HG02571 (cell line): ENCODE data around the gene GRK4.
"Not testable (repeated sequence)": the region's sequence is repeated elsewhere in the genome, so short reads cannot be mapped to it uniquely, and the experiment has no call there.

Experiments used
- ATAC-seq: cut with Tn5 transposase; IDR thresholded peaks from one replicate; pipeline ENCODE4 v1.9.1; 2021; ENCODE audit warnings: mild to moderate bottlenecking, moderate library complexity; ENCODE audit not compliant: unreplicated experiment

Gene GRK4

DNA sequence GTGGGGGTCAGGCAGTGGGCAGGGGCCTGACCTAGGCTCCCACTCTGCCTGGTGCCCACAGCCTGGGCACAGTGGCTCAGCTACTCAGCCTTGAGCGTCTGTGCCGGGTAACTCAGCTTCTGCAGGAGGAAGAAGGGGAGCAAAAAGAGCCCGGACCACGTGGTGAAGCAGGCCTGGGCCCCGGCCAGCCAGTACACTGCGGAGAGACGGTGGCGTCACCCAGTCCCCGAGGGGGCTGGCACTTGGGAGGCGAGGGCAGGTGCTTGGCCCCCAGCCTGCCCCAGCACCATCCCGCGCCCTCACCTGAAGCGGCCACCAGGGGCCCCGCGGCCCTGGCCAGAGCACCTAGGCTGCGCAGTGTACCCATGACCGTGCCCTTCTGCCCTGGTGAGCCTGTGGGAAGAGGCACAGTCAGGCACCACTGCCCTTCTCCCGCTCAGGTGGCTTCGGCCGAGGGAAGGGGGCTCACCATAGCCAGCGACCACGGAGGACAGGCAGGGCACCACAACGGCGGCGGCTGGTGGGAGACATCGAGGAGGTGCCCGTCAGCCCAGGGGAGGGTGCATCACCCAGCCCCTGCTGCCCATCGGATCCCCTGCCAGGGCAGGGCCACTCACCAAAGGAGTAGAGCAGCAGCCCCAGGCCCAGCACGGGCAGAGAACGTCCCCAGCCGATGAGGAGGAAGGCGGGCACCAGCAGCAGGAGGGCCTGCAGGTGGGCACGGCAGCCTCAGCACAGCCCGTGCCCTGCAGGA is 32.4 kb upstream of the GRK4 start:
- ATAC-seq = no peak

DNA sequence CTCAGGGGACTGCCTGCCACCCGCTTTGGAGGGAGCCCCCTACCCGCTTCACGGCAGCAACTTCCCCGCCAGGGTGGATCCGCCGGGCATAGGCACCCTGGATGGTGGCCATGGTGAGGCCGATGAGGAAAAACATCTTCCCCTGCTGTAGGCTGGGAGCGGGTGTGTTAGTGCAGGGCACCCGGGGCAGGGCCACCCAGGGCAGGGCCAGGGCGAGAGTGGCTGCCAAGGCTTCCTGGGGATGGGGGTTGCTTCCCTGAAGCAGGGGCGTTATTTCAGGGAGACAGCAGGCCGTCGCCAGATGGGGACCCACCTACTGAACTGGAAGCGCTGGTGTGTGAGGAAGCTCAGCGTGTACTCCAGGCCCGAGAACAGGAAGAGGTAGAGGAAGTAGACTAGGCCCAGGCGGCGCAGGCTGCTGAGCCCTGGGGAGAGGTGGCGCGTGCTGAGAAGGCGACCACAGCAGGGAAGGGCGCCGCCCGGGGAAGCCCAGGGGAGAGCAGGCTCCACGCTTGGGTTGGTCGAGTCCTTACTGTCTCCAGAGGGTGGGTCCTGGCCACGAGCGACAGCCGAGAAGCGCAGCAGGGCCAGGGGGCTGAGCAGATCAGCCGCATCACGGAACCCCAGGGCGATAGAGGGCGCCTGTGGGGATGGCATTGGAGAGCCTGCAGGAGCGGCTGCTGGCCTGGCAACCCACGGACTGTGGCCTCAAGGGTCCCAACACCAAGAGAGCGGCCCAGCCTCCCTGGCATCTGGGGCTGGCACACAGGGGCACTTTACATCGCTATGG is 31.7 kb upstream of the GRK4 start:
- ATAC-seq = no peak

DNA sequence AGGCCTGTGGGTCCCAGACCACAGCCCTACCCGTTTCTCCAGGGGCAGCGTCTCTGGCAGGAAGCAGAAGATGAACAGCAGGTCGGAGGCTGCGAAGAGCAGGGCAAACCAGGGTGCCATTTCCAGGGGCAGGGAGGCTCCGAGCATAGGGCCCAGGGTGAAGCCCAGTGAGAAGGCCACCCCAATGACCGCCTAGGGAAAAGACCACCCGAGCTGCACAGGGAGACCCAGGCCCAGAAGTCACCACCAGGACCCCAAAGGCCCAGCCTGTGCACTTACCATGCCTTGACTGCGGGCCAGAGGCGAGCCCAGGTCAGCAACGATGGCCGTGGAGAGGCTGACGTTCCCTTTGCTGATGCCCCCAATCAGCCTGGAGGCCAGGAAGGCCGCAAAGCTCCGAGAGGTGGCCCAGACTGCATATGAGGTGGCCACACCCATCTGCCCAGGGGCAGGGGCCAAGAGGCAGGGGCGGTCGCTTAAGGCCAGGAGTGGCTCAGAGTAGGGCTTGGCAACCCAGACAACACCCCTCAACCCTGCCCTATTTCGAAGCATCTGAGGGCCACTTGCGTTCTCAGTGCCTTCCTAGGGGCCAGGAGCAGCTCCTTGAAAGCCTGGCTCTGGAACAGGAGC is 30.9 kb upstream of the GRK4 start:
- no peak for ATAC-seq

DNA sequence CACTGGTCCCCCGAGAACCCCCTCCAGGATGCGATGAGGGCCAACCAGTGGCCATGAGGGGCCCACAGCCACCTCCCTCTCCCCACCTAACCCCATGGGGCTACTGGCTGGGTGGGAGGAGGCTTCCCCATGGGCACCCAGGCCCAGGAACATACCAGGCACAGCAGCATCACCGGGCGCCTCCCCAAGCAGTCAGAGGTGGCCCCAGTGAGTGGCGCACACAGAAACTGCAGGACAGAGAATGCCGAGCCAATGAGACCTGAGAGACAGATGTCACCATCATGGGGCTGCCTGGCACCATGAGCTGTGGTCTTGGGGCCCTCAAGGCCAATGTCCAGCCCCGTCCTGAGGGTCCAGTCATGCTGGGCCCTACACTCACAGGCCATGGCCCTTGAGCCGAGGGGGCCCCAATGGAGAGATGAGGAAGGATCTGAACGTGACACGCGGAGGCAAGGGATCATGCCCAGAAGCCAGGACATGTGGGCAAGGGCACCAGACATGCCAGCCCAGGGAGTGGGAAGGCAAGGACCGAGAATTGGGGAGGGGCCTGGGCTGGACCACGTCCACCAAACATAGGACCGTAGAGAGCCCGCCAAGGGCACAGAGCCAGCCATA is 30.3 kb upstream of the GRK4 start:
- ATAC-seq = no peak

- no peak for ATAC-seq
Measured at GRCh38 chr4:2933566-2934076, 29.8 kb upstream of the GRK4 start.

GRCh38 chr4:2934077-2934812 is 29.1 kb upstream of the GRK4 start:
- no peak for ATAC-seq

DNA sequence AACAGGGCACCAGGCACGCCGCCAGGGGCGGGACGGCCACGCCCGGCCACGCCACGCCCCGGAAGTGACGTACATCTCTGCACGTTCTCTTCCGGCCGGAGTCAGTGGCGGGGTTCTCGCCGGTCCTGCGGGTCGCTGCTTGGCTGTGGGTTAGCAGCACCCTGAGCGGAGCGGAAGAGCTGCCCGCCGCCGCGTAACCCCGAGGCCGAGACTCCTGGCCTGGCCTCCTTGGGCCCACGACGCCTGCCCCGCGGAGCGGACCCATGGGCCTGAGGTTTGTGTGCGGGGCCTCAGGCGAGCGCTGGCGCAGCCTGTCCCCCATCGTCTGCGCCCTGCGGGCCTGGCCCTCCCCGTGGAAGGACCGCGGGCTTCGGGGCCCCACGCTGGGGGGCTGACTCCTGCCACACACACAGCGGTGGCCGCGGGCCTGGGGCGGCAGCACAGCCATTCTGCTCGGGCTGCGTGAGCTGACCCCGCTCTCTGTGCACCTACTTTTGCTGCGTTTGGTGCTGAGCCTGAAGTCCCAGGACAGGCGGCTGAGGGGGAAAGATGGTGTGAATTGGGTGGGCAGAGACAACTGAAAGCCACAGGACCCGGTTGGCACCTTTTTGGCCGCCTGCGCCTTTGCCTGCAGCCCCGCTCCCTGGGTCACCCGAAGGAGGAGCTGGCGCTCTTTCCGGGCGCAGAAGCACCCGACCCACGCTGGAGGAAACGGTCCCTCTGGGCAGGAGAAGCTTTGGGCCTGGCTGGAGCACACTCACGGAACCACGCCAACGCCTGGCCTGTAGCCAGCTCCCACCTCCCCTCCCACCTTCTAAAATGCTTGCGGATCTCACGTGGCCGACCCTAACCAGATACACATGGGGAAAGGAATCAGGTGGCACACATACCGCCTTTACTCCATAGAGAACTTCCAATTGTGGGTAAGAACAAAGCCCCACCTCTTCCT is 28.3 kb upstream of the GRK4 start:
- peak; percentile 31 for ATAC-seq

GRCh38 chr4:2935762-2936743 is 27.3 kb upstream of the GRK4 start:
- ATAC-seq = no peak

DNA sequence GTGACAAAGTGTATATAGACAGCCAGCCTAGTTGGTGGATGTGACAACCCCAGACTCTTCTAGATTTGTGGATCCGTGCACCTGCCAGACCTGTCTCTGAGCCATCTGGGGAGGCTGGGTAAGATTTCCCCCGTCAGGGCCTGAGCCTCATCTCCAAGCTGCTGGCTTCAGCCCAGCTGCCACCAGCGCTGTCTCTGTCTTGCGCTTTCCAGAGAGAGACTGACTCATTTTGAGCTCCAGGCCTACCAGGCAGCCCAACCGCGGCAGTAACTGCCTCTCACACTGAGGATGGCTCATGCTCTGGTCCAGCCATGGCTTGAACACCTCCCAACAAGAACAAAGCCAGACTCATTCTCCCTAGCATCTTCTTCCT is 26.6 kb upstream of the GRK4 start:
- peak; percentile 36 for ATAC-seq

- no peak for ATAC-seq
Measured at GRCh38 chr4:2937146-2937857, 26.1 kb upstream of the GRK4 start.

DNA sequence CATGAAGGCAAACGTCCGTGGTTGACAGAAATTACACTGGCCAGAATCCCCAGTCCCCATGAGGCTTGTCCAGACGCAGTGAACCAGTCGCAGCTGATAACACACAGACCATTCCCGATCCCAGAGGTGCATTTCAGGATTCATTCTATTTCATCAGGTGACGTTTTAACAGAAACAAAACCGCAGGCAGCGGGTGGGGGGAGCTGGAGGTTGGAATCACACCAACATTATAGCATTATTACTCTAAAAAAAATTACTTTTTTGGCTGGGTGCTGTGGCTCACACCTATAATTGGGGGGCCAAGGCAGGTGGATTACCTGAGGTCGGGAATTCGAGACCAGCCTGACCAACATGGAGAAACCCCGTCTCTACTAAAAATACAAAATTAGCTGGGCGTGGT is 25.4 kb upstream of the GRK4 start:
- no peak for ATAC-seq

DNA sequence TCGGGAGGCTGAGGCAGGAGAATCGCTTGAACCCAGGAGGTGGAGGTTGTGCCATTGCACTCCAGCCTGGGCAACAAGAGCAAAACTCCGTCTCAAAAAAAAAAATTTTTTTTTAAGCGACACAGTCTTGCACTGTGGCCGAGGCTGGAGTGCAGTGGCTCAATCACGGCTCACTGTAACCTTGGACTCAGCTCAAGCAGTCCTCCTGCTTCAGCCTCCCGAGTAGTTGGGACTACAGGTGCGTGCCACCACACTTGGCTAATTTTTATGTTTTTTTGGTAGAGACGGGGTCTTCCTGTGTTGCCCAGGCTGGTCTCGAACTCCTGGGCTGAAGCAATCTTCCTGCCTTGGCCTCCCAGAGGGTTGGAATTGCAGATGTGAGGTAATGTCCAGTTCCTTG is 25.0 kb upstream of the GRK4 start:
- not testable (repeated sequence) for ATAC-seq

DNA sequence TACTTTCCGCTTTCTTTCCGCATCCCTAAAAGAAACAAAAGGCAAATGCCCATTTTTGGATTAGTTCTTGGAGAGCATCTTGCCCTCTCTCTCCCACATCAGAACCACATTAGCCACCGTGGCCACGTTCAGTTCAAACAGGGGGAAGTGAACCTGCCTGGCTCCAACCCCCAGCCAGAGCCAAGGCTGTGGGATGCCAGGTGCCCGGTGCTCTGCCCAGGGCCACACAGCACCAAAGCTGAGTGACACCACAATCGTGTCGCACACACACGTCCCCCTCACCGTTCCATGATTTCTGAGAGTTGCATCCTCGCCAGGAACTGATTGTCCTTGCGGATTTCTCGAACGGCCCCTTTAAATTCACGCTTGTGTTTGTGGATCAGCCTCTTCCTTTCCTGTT is 24.5 kb upstream of the GRK4 start:
- ATAC-seq = no peak

DNA sequence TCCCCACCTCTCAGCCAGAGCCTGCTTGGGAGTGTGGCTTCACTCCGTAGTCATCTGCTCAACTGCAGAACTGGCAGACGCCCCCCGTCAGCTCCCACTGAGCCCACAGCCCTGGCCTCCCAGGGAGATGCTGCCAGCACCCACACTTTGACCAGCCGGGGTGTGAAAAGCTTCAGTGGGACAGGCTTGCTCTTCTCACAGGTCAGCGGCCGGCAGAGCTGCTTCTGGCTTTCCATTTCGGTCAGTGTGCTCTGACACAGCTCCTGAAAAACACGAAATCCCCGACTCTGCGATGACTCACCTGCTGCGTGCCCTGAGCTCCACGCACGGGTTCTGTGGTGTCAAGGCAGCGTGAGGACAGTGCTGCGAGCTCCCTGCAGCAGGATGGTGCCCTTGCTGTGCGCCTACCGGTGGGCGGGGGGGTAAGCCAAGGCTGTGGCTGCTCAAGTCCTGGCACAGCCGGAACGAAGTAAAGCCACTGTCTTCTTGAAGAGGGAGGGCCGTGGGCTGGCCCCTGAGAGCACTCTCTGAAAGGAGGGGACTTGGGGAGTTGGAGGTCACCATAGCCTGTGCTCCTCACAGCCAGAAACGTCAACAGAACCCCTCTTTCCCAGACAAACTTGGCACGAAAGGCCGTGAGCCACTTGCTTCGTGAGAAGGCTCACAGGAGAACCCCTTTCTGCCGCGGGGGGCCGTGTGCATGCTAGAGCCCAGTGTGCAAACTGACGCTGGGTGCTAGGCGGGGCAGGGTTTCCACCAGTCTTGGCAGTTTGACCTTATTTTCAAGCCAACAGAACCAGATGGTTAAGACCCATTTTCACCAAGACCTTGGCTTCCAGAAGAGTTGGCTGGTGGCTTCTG is 23.8 kb upstream of the GRK4 start:
- no peak for ATAC-seq

DNA sequence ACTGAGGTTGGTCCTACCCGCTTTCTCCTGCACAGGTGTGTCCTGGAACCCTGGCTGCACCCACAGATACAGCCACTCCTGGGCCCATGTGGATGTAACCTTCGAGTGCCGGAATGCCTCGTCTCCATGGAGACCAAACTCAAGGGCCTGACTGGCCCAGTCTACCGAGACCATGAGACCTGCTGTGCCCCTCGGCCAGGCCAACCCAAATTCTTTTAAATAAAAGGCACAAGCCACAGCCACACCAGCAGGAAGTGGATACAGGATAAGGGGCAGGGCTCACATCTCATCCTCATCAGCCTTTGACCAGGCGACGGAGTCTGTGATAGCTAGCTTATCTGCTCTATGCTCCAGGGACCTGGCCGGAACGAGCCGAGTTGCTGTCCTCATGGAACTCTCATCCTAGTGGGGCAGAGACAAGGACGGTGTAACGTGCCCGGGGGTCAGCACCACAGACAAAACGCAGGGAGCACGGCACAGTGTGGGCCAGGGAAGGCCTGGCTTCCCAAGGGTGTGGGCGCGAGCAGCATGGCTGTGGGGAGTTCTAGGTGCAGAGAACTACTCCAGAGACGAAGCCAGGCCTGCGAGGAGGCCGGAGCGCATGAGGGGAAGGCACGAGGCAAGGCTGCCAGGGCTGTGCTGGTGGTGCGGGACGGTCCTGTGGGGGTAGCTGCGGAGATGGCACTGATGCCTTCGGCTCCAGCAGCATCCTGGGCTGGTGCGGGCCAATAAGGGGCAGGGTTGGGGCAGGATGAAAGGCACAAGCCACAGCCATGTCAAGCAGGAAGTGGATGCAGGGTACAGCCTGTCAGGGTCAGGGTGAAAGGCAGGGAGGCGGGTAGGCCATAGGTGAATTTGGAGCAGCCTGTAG is 22.9 kb upstream of the GRK4 start:
- ATAC-seq = no peak
